Measurements from ENCODE around the gene PIK3R1.

Gene PIK3R1

DNA sequence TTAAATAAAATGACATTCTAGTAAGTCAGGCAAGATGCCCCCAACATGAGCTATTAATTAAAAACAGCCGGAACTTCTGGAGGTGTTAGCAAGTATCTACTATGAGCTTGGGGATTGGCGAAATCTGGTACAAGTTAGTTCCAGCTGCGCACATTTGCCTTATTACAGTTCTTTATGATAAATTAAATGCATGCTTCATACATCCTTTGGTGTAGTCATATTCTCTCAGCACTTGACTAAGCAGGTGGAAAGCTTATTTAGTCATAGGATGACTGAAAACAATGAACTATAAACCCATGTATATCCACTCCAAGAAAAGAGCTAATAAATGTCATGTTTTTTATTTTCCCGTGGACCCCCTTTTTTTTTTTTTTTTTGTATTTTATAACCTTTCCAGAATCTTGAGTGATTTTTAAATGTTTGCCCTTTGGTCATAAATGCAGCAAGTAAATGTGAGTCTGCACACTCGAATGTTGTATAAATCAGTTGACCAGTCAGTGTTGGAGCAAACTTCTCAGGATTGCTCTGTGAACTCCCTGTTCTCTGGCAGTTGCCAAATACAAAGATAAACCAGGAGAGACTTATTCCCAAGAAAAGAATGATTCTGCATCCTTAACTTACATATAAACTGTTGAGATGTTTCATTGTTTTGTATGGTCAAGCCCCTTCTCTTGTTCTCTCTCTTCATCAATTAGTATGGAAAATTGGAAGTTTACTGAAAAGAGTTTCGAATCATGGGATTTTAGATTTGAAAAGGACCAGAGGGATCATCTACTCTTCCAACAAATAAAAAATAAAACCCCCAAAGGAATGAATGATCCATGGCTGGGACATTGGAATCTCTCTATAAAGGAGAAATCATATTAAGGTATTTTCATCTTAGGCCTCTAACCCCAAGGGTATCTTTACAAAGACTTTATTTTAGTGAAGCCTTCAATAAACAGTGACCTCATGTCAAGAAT lies 38.3 kb downstream of the PIK3R1 start:
- DNase-seq: no peak

DNA sequence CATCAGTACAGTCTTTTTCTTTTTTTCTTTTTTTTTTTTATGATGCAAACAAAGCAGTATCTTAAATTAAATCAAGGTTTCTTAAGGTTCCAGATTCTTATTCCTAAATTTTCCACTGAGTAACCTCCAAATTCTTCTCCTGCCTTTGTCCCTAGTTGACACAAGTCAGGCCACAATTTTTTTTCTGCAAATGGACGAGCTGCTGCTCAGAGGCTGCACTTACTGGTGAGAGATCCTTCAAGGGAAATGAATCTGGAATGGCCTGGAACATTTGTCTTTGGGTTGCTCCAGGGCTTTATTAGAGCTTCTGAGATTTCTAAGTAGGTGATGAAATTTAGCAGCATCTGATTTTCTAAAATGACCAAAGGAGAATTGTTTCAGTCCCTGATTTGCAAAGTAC lies 39.3 kb downstream of the PIK3R1 start:
- no peak for DNase-seq

DNA sequence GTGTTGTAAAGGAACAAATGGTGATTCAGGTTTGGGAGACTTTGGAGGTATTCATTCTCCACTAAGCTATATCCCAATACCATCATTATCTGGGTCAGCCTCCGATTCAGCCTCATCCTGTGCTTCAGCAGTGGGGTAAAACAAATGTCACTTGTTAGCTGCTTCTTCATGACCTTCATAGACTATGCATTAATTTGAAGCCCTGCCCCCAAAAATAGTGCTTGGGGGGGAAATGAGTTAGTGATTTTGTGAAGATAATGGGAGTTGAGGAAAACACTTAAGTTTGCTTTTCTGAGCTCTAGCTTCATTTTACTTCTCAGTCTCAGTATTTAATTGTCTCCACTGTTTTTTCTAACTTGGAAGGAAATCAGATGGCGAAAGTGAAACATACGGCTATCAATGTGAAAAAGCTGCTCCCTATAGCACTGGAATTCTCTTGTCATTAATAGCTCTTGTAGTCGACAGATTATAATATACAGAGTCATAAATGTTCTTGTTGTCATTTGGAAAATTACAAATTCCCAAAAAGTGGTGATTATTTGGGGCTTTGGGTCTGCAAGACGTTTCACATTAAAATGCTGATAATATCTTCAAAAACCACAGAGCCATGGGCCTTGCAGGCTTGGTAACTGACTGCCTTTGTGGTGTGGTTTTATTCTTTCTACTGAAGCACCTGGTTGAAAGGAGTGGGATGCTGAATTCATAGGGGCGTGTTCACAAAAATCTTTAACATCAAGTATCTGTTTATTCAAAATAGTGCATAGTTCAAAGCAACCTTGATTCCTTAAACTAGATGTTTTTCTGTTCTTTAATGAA lies 40.0 kb downstream of the PIK3R1 start:
- DNase-seq: no peak

DNA sequence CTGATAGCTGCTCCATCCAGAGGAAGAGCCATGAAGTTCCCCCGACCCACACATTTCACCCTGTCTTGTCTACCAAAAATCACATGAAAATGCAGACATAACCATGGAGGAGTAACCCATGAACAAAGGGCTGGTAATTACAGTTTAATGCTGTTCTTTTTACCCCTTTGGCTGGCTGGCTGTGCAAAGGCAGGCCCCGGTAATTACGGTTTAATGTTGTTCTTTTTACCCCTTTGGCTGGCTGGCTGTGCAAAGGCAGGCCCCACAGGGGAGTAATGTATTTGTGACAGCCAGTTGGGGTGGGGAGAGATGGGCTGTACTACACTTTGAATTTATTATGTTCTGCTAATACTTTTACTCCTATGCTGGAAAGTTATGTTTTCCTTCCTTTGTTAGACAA lies 41.7 kb downstream of the PIK3R1 start:
- DNase-seq: no peak

DNA sequence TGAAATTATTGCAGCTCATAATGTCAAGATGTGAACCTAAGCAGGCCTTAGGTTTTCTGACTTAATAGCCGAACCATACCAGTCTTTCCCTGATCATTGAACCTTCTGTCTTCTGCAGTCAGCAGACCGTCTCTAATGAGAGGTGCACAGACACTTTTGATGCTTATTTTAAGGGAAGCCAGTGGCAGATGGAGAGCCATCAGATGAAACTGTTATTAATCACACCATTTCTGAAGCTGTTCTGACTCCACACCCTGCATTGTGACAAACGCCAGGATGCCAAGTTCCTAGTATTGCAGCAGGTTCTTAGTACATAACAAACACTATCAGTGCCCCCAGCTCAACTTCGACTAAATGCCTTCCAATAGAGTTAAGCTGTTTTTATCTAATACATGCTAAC lies 43.0 kb downstream of the PIK3R1 start:
- no peak for DNase-seq

DNA sequence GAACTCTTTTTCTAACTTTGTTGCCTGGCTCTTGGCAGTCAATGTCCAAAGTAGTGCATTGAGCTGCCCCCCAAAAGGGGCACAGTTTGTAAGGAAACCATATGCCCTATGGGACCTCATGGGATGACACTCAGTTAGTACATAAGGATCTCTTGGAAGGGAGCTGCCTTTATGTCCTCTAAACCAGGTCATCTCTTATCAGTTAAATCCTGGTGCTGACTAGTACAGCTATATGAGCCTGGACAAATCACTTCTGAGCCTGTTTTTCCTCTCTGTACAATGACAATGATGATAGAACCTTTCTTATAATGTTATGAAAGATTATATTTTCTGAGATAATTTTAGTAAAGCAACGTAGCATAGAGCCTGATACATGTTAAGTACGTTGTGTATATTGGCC lies 44.1 kb downstream of the PIK3R1 start:
- DNase-seq: no peak

DNA sequence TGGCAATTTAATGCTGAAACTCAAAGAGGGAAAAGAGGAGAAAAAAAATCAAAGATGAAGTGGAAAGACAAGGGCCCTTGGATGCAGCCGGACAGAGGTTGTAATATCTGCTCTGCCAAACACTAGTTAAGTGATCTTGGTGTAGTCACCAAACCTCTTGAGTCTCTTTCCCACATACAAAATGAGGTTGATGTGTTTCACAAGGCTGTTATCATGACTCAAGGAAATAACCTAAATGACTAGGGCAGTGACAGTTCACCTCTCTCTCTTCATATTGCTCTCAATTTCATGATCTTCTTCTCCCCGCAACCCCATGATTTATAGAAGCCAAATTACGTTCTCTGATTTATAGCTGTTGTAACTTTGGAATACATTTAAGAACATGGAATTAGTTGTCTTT lies 44.9 kb downstream of the PIK3R1 start:
- DNase-seq: no peak

DNA sequence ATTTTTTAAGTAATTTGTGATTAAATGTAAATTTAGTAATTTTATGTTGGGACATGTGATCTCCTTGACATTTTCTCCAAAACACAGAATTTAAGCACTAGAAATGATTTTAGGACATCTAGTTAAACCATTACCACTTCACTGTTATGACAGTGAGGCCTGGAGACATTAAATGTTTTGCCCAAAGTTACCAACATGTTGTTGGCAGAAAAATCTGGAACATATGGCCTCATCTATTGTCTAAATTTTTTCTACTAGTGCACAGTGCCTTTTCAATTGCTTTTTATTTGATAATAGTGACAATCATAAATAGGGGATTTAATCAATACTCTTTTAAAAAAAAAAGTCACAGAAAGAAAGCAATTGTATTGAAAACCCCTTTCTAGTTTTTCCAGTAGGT lies 45.6 kb downstream of the PIK3R1 start:
- DNase-seq: no peak

DNA sequence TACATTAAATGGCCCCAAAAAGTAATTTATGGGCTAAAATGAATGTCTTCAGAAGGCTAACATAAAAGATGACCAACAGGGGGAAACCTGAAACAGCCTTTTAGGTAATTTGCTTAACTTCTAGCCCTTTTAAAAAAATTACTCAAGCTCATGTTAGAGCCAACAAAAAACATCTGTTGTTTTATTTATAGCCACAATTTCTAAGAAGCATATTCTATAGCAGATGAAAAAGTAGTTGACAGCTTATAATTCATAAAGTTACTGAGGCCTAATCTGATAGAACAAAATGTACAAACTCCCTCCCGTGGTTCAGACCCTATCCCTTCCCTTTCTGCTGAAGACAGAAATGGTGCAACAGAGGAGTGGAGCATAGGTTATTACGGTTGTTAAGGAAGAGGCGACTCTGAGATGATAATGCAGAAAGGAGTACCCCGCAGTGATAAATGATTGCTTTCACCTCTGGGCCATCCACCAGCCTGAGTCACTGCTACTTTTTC lies 46.1 kb downstream of the PIK3R1 start:
- DNase-seq: no peak

DNA sequence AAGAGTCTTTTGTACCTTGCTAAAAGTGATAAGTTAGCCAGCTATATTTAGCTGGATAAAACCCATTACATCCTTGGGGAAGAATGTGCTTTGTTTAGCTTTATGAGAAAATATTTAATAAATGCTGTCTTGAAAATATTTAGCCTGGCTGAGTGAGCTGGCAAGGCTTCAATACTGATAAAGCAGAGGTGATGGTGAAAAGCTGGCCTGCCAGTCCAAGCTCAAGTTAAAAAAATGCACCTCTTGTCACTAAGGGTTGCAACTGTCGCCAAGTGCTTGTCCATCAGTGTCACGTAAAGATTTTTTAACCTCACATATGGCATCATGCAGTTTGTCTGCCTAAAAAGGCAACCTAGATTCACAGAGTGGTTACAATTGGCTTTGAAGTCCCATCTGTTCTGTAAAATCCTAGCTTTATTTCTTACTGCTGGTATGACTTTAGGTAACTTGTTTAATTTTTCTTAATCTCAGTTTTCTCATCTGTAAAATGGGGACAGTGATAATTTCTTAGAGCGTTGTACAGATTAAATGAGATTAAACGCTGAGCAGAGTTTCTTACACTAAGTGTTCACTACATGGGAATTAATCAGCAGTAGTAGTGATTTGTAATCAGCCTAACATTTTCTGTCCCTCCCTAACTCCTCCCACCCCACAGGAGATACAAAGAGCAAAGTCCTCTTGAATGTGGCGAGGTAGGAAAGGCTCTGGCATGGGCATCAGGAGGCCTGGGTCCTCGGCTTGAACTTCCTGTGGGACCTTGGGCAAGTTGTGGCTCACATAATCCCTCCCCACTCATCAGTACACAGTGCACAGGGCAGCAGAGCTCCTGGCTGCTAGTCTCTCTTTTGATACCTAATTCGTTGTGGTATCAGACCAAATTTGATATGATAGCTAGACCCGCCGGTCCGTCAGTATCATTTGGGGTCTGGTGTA lies 48.7 kb downstream of the PIK3R1 start:
- DNase-seq: no peak

DNA sequence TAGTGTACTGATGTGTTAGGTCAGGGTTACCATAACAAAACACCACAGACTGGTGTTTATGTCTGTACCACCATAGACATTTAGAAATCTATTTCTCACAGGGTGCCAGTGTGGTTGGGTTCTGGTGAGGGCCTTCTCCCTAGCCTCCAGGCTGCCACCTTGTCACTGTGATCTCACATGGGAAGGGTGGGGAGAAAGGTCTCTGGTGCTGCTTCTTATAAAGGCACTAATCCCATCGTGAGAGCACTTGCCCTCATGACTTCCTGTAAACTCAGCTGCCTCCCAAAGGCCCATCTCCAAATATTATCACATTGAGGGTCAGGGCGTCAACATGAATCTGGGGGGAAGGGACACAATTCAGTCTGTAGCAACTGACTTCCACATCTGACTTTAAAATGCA lies 49.8 kb downstream of the PIK3R1 start:
- no peak for DNase-seq

DNA sequence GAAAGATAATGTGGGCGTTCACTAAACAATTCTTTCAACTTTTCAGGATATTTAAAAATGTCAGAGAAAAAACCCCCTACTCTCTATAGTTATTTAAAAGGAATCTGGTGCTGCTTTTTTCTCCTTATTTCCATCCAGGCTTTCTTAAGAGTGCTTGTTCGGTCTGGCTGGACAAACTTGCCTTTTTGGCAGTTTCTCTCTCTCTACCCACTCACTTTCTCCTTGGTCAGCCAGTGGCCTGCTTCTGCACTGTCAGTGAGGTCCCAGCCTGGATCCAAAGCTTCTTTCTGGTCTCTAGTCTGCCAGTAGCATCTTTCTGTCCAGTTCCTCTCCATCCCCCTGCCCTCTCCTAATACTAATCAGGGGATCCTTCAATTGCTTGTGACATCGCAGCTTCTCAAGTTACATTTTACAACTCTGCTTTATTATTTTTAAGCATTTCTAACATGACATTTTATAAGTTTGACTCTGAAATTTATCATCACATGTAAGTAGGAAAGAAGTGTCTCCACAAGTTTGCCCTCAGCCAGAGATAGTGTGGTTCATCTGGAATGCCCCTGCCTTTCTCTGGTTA lies 50.4 kb downstream of the PIK3R1 start:
- no peak for DNase-seq

DNA sequence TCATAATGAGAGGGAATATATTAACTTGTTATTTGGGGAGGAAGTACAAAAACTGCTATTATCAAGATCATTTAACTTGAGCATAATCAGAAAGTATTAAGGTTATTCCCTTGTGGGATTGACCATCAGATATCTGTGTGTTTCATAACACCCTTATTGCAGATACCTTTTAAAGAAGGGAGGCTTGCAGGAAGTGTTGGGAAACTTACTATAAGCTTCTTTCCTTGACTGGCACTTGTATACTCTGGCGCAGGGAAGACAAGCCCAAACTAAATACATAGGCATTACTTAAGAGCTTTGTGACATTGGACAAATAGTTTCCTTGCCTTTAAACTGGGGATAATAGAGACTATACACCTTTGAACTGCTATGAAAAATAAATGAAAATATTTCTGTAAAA lies 50.9 kb downstream of the PIK3R1 start:
- no peak for DNase-seq

DNA sequence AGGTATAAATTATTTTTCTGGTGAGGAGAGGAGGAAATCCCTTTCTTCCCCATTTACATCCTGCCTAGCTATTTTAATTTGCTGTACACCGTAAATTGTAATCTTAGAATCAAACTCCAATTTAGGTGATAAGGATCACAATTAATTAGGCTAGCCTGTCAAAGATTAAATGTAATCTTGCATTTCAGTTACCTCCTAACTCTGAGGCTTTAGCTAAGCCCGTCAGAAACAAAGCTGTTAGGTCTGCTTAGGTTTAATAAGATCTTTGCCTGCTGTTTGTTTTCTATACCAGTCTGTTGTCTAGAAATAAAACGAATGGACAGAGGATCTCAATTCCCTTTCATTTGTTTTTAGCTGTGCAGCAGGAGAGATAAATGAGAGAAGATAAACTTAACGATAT lies 51.5 kb downstream of the PIK3R1 start:
- DNase-seq: no peak

DNA sequence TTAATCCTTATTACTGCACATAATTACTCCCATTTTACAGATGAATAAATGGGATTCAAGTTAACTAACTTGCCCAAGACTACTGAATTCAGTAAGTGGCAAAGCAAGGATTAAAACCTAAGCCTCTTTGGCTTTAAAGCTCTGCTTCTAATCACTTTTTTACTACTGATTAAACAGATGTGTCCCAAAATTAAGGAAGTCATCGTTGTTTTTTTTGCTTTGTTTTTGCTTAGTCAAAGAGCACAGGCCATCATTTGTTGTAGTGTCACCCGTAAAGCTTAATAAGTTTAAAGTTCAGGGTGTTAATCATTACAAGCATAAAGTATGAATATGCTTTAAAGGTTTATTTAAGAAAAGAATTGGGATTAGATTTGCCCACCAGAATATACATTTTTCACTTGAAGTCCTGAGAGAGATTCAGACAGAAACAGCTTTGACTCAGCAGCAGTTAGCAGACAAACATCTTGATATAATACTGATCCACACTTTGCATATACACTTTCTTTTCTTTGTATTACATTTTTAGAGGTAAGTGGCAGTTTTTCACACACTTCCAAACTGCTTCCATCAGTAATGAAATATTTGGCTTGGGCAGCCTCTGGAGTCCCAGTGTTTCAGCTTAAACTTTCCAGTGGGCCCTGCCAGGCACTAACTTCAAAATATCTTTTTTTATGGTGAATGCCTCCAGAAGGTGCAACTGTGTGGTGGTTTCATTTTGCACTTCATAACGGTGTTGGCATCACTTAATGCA lies 52.7 kb downstream of the PIK3R1 start:
- DNase-seq: no peak

DNA sequence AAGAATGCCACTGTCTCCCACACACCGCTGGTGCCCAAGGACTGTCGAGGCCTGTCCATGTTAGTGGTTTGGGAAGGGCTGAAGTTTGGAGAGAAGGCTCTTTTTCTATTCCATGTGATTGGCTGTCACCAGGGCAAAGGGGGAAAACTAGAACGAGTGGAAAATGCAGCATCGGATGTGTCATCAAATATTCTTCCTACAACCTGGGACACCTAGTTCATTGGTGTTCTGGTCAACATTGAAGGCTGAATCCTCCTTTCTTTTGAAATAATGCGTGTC lies 53.2 kb downstream of the PIK3R1 start:
- DNase-seq: no peak

DNA sequence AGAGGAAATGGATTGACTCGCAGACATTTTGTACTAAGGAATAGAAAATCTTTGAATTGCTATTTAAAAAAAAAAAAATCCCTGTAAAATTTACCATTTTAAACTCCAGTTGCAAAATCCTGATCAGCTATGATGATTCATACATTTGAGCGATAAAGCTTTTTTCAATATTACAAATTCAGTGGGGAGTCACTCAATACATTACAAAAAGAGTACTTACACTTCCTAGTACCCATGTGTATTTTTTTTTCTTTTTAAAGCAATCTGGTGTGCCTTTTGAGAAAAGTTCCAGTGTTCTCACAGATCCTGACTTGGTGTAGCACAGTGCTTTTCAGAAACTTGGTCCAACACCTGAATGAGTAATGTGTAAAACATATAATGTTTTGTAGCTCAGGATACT lies 54.3 kb downstream of the PIK3R1 start:
- DNase-seq: no peak

DNA sequence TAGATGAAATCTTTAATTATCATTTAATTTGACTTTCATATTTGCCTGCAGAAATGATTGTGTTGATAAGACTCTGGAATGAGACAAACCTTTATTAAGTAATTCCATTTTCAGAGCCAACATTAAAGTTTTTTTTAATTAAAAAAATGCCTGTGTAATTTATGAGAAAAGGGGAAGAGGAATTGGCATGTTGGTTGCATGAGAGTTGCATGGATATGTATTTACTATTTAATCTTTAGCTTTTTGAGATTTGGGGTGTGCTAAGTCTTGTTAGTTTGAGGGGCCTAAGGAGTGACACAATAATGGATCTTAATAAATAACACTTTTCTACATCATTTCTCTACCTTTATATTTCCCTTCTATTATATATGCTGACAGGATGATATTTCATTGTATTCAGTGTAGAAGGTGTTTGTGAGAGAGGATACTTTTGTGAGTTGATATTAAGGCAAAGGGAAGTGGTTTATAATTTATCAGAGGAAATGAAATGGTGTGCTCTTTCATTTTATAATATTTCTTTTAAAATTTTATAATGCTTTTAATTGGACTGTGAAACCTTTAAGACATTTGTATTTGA lies 54.9 kb downstream of the PIK3R1 start:
- no peak for DNase-seq

DNA sequence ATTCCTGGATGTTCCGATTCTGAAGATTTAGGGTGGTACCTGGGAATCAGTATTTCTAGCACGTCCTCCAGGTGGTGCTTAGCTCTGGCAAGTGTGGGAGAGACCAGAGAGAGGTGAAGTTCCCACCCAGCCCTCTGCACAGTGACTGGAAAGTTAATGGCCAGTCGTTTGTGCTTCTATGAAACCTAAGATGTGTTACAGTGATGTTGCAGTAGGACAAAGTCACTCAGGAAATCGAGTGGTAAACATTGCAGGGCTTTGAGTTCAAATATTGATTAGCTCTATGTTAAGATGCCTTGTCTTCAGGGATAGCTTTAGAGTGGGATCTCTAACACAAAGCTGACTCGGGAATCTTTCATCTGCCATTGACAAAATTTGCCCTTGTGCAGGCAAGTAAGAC lies 55.6 kb downstream of the PIK3R1 start:
- no peak for DNase-seq

DNA sequence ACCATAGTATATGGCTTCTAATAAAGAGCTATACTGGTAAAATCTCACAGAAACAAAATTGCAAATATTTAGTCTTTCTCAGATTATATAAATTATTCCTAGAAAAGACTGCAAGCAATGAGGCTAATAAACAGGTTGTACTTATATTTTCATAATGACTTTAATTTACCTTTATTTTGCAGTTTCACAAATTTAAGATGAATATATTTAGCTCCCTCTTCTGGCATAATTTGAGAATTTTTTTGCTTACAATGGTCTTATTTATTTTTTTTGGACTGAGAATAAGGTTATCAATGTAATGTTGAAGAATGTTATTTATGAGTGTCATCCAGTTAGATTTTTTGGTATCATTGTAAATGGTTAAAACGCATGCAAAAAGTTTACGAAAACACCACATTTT lies 56.7 kb downstream of the PIK3R1 start:
- no peak for DNase-seq

DNA sequence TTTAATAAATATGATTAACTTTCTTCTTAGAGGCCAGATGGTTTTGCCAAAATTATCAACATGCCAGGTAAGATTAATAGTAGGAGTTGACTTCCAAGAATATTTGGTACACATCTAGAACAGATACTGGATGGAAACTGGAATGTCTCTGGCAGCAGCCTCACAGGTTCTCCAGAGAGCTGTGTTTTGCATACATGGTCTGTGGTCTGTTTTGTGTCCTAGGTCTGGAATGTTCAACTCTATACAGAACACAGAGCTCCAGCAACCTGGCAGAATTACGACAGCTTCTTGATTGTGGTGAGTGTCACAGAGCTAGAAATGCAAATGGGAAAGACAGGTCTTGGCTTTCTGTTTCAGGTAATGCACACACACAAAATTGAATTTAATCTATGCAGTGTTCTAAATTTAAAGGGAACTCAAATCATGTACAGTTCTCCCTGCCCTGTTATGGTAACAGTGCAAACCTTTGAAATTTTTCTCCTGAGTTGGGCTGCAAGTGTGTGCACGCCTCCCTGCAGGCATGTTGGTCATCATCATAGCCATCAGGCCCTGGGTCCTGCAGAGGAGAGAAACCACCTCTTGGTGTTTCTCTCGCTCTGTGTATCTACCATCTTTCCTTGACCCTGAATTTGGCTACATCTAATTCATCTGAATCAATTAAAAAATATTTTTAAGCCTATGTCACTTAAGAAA lies 58.3 kb downstream of the PIK3R1 start:
- DNase-seq: no peak

Data from NCI-H2029 treated with DMSO at 0.1 percent for 48 hours (cell line).